HG03520 (cell line): Measurements from ENCODE around the gene SORD.
"Not testable (repeated sequence)": the region's sequence is repeated elsewhere in the genome, so short reads cannot be mapped to it uniquely, and the experiment has no call there.

Experiments used
- ATAC-seq: cut with Tn5 transposase; IDR thresholded peaks from one replicate; pipeline ENCODE4 v1.9.1; 2021; ENCODE audit warnings: mild to moderate bottlenecking, moderate library complexity; ENCODE audit not compliant: unreplicated experiment

The SORD gene

GRCh38 chr15:45023659-45024225, 747 bp downstream of the SORD start:
- ATAC-seq = no peak

DNA sequence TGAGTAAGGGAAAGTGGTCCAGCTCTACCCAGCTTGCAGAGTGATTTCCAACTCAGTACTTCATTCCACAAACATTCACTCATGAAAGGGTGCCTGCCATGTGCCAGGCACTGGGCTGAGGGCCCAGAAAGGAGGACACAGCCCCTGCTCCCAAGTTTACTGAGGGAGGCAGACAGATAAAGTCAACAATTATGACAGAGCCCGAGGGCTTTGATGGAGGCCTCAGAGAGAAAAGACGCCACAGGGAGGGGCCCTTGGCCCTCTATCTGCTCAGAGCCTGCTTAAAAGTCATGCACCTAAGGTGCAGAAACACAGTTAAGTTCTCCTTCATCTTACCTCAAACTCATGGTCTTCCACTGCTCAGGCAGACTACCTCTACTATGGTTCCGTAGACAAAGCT, 1.7 kb downstream of the SORD start:
- not testable (repeated sequence) for ATAC-seq

DNA sequence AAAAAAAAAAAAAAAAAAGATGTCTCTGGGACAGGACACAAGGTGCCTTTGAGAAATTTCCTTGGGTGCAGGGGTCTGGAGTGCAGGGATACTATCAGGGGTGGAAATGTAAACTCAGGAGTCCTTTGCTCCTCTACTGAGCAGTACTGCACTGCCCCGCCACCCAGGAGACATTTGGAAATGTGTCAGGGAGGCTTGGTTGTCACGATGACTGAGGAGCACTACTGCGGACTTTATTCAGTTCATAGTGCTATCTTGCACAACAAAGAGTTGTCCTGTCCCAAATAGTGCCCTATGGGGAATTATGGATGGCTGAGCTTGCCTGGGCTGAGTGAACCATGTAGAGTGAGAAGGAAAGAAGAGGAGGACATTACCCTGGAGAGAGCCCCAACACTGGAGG, 2.6 kb downstream of the SORD start:
- ATAC-seq = not testable (repeated sequence)

- ATAC-seq = no peak
These were observed 3.7 kb downstream of the SORD start for GRCh38 chr15:45026651-45027190.

GRCh38 chr15:45027220-45027619, 4.2 kb downstream of the SORD start:
- no peak for ATAC-seq

GRCh38 chr15:45030743-45031142, 7.7 kb downstream of the SORD start:
- no peak for ATAC-seq

GRCh38 chr15:45031522-45032028, 8.6 kb downstream of the SORD start:
- not testable (repeated sequence) for ATAC-seq

DNA sequence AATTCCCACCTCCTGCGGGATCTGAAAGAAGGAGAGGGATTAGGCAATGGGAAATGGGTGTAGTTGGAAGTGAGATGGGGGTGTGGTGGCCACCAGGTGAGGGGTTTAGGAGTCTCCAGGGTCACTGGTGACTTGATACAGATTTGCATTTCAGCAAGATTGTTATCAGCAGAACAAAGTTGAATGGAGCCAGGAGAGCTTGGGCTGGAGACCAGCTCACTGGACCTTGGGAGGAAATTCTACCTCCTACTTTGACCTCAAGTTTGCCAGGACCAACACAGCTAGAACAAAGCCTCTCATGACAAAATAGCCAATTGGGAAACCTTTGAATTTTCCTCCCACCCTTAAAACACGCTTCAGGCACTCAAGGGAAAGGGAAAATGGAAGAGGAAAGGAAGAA, 9.5 kb downstream of the SORD start:
- ATAC-seq = not testable (repeated sequence)

GRCh38 chr15:45034087-45034486, 11.1 kb downstream of the SORD start:
- not testable (repeated sequence) for ATAC-seq

DNA sequence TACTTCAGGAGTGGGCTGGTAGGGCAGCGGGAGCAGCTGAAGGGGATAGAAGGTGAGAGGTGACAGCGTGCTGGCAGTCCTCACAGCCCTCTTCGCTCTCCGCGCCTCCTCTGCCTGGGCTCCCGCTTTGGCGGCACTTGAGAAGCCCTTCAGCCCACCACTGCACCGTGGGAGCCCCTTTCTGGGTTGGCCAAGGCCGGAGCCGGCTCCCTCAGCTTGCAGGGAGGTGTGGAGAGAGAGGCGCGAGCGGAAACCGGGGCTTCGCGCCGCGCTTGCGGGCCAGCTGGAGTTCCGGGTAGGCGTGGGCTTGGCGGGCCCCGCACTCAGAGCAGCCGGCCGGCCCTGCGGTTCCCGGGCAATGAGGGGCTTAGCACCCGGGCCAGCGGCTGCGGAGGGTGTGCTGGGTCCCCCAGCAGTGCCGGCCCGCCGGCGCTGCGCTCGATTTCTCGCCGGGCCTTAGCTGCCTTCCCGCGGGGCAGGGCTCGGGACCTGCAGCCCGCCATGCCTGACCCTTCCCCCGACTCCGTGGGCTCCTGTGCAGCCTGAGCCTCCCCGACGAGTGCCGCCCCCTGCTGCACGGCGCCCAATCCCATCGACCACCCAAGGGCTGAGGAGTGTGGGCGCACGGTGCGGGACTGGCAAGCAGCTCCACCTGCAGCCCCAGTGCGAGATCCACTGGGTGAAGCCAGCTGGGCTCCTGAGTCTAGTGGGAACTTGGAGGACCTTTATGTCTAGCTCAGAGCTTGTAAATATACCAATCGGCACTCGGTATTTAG, 11.8 kb downstream of the SORD start:
- ATAC-seq = not testable (repeated sequence)

GRCh38 chr15:45036812-45037781, 14.1 kb downstream of the SORD start:
- ATAC-seq = not testable (repeated sequence)

DNA sequence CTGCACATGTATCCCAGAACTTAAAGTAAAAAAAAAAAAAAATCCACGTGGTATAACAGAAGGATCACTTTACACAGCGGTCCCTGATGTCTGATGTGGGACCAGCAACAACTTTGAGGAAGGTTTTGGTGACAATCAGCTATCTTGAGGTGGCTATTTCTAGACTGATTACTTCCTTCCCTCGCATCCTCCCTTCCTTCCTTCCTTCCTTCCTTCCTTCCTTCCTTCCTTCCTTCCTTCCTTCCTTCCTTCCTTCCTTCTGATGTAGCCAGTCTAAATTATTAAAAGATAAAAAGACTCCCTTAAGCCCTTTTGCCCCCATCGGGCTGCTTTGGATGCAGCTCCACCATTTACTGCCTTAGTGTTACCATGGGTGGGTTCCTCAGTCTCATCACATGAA, 14.9 kb downstream of the SORD start:
- no peak for ATAC-seq

DNA sequence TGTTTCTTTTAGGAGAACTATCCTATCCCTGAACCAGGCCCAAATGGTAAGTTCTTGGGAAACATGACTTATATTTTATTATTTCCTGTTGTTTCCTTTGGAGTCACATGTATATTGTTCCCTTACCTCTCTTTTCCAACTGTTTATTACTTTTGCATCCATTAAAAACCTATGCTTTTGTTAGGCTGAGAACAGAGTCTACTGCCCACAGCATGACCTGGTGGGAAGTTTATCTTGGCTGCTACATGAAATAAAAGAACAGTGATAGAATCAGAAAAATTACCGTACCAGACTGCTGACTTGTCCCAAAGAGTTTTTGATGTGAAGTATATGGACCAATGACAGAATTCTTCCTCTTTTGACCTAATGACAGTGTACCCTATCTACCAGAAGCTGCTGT, 17.4 kb downstream of the SORD start:
- not testable (repeated sequence) for ATAC-seq

- not testable (repeated sequence) for ATAC-seq
These were observed 18.5 kb downstream of the SORD start for GRCh38 chr15:45041538-45041937.

DNA sequence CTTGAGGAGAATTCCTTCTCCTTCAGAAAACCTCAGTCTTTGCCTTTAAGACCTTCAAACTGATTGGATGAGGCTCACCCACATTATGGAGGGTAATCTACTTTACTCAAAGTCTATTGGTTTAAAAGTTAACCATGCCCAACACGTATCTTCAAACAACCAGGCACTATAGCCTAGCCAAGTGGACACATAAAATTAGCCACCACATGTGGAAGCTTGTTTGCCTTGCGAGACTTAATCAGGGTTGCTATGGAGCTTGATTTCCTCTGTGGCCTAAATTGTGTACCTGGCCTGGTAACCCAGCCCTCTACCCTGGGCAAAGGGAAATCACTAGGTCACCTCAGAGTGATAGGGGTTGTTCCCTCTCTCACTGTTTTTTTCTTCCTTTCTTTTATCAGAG, 19.9 kb downstream of the SORD start:
- not testable (repeated sequence) for ATAC-seq

- ATAC-seq = not testable (repeated sequence)
These were observed 21.3 kb downstream of the SORD start for GRCh38 chr15:45044270-45044669.

GRCh38 chr15:45048449-45048793, 25.4 kb downstream of the SORD start:
- ATAC-seq = not testable (repeated sequence)

GRCh38 chr15:45048794-45049631, 26.0 kb downstream of the SORD start:
- no peak for ATAC-seq

DNA sequence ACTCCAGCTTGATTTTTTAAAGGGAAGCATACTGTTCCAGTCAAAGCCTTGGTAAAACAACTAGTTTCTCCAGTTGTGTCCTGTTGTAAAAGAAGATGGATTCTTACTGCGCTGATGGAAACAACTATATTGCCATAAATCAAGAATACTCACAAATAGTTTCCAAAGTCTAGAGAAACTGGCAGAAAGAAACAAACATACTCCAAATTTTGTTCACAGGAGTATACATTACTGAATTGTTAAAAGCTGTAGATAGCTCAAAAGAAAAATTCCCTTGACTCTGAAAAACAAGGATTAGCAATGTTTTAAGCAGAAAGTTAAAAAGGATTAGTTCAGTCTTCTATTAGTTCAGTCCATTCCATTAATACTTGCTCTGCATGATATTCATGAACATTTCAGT, 27.6 kb downstream of the SORD start:
- no peak for ATAC-seq

DNA sequence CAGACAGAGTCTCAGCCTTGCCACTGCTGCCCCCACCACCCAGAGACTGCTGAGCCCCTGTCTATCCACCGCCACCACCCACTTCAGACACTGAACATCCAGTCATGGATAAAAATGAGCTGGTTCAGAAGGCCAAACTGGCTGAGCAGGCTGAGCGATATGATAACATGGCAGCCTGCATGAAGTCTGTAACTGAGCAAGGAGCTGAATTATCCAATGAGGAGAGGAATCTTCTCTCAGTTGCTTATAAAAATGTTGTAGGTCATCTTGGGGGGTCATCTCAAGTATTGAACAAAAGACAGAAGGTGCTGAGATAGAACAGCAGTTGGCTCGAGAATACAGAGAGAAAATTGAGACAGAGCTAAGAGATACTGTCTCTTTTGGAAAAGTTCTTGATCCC, 29.7 kb downstream of the SORD start:
- ATAC-seq = not testable (repeated sequence)
